Gastroesophageal sphincter (tissue), 3 donors: Measurements from ENCODE around the gene PSMA7.

ENCODE experiments used
- EP300 ChIP-seq: sonication (generic); formaldehyde crosslinking; IDR thresholded peaks from one replicate; pipeline ENCODE4 v1.6.1; 2017; ENCODE audit warnings: antibody characterized with exemption, mild to moderate bottlenecking
- POLR2A ChIP-seq, 2 donors: fragments of 450-650 bp; IDR thresholded peaks; one replicate each; pipeline ENCODE4 v1.6.1; 2017; ENCODE audit warnings: antibody characterized with exemption in 2 of 2, mild to moderate bottlenecking in 2 of 2, moderate library complexity in 1 of 2
- POLR2AphosphoS5 ChIP-seq: sonication (generic); formaldehyde crosslinking; IDR thresholded peaks from one replicate; pipeline ENCODE4 v1.6.1; 2017; ENCODE audit warnings: antibody characterized with exemption
- TF ChIP-seq, protein P1 (sequence below), 4 experiments: fragments of 200-600 bp in 2 of 4; fragments of 450-650 bp in 2 of 4; sonication (generic) in 1 of 4; IDR thresholded peaks; one replicate each; pipeline ENCODE4 v1.5.1; 2017 to 2019; ENCODE audit warnings: antibody characterized with exemption in 4 of 4, mild to moderate bottlenecking in 2 of 4, moderate library complexity in 2 of 4

DNA sequence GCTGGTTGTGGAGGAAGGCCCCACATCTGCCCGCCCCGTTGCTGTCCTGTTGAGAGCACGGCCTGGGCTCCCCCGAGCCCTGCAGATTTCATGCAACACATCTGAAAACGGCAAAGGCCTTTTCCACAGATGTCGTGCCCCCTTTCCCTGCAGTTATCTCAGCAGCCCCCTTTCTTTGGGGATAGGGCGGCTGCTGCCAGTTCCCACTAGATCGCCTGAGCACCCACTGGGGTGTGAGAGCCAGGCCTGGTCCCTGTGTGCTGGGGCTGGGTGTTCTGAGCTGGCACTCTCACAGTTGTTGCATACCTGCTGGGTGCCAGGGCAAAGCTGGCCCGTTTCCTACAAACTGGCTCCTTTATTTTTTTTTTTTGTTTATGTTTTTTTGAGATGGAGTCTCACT is 27.3 kb upstream of the PSMA7 start:
- TF ChIP-seq POLR2A (IDR thresholded peaks at IDR 0.05) (no peak), EP300 (no peak), POLR2AphosphoS5 (no peak)
- TF ChIP-seq, protein P1, sequence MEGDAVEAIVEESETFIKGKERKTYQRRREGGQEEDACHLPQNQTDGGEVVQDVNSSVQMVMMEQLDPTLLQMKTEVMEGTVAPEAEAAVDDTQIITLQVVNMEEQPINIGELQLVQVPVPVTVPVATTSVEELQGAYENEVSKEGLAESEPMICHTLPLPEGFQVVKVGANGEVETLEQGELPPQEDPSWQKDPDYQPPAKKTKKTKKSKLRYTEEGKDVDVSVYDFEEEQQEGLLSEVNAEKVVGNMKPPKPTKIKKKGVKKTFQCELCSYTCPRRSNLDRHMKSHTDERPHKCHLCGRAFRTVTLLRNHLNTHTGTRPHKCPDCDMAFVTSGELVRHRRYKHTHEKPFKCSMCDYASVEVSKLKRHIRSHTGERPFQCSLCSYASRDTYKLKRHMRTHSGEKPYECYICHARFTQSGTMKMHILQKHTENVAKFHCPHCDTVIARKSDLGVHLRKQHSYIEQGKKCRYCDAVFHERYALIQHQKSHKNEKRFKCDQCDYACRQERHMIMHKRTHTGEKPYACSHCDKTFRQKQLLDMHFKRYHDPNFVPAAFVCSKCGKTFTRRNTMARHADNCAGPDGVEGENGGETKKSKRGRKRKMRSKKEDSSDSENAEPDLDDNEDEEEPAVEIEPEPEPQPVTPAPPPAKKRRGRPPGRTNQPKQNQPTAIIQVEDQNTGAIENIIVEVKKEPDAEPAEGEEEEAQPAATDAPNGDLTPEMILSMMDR (IDR thresholded peaks at IDR 0.05) = no peak
